Ishikawa (cell line): ENCODE results near the gene UFSP1.

Experiments used
- CREB1 ChIP-seq: IDR thresholded peaks from 2 replicates; pipeline ENCODE4 v1.6.1; 2012; ENCODE audit warnings: low read depth
- EP300 ChIP-seq: IDR thresholded peaks from 2 replicates; pipeline ENCODE4 v1.6.1; 2012; ENCODE audit warnings: borderline replicate concordance
- RAD21 ChIP-seq: IDR thresholded peaks from 2 replicates; pipeline ENCODE4 v1.6.1; 2012; ENCODE audit warnings: low read depth
- TCF12 ChIP-seq: IDR thresholded peaks from 2 replicates; pipeline ENCODE4 v1.6.1; 2012; ENCODE audit warnings: low read depth
- TEAD4 ChIP-seq: IDR thresholded peaks from 2 replicates; pipeline ENCODE4 v1.6.1; 2012
- YY1 ChIP-seq: IDR thresholded peaks from 2 replicates; pipeline ENCODE4 v1.6.1; 2012; ENCODE audit warnings: low read depth
- TF ChIP-seq, protein P1 (sequence below): IDR thresholded peaks from 2 replicates; pipeline ENCODE4 v1.6.1; 2012
- TF ChIP-seq, protein P2 (sequence below): IDR thresholded peaks from 2 replicates; pipeline ENCODE4 v1.6.1; 2012; ENCODE audit warnings: low read depth, mild to moderate bottlenecking

DNA sequence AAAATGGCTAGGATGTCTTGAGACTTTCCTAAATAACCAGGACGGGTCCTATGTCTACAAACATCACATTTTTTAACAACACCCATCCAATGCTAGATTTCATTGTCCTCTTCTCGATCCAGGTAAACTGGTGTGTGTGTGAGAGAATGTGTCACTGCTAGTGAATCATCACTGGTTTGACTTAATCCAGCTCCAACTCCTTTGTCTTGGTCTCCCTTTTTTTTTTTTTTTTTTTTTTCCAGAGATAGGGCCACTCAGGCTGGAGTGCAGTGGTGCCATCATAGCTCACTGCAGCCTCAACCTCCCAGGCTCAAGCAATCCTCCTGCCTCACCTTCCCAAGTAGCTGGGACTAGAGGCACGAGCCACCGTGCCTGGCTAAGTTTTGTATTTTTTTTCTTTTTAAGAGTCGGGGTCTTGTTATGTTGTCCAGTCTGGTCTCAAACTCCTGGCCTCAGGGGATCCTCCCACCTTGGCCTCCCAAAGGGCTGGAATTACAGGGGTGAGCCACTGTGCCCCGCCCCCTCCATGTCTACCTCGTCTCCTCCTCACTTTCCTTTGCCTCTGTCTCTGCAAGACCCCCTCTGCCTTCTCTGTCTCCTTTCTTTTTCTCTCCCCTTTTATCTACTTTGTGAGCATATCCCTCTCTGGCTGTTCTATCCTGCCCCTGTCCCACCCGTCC, 2.2 kb upstream of the UFSP1 start:
- TF ChIP-seq, protein P1, sequence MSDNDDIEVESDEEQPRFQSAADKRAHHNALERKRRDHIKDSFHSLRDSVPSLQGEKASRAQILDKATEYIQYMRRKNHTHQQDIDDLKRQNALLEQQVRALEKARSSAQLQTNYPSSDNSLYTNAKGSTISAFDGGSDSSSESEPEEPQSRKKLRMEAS = no peak
- TF ChIP-seq CREB1 (no peak), RAD21 (no peak), YY1 (no peak), TEAD4 (no peak), EP300 (no peak), TCF12 (no peak)
- TF ChIP-seq, protein P2, sequence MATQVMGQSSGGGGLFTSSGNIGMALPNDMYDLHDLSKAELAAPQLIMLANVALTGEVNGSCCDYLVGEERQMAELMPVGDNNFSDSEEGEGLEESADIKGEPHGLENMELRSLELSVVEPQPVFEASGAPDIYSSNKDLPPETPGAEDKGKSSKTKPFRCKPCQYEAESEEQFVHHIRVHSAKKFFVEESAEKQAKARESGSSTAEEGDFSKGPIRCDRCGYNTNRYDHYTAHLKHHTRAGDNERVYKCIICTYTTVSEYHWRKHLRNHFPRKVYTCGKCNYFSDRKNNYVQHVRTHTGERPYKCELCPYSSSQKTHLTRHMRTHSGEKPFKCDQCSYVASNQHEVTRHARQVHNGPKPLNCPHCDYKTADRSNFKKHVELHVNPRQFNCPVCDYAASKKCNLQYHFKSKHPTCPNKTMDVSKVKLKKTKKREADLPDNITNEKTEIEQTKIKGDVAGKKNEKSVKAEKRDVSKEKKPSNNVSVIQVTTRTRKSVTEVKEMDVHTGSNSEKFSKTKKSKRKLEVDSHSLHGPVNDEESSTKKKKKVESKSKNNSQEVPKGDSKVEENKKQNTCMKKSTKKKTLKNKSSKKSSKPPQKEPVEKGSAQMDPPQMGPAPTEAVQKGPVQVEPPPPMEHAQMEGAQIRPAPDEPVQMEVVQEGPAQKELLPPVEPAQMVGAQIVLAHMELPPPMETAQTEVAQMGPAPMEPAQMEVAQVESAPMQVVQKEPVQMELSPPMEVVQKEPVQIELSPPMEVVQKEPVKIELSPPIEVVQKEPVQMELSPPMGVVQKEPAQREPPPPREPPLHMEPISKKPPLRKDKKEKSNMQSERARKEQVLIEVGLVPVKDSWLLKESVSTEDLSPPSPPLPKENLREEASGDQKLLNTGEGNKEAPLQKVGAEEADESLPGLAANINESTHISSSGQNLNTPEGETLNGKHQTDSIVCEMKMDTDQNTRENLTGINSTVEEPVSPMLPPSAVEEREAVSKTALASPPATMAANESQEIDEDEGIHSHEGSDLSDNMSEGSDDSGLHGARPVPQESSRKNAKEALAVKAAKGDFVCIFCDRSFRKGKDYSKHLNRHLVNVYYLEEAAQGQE = no peak
